ENCODE data around the gene EXO5.
A peak's percentile ranks its signal among the peaks of the same experiment; 100 is the strongest.

The EXO5 gene

GRCh38 chr1:40531381-40532061 lies 23.0 kb downstream of the EXO5 start, which contains the start of gene ZNF684:
TSS of gene ZNF684 (plus strand) at chr1:40531637. CDS start at chr1:40533167, 1,530 bp downstream.
- Histone ChIP-seq H3K4me3 (ENCODE audit: low read depth, low read length) (peak within 1 kb of the TSS; percentile 93), H3K9me3 (ENCODE audit: control insufficient read depth, low read length) (no peaks in the 10 kb centered on the region), H3K4me1 (no peaks in the 10 kb centered on the region), H3K36me3 (ENCODE audit: control insufficient read depth, insufficient read depth, low read length) (no peaks in the 10 kb centered on the region), H3K27me3 (ENCODE audit: control insufficient read depth, insufficient read depth, low read length) (no peaks in the 10 kb centered on the region), H3K4me2 (ENCODE audit: low read length) (peak within 1 kb of the TSS; percentile 98), H3K79me2 (no peaks in the 10 kb centered on the region), H2AFZ (peak within 1 kb of the TSS; percentile 96), H3K9ac (no peak within 1 kb of the TSS), H3K27ac (peak within 1 kb of the TSS; percentile 82)
- no peak for TF ChIP-seq CTCF (IDR thresholded peaks at IDR 0.05)

GRCh38 chr1:40532062-40532389 lies 23.5 kb downstream of the EXO5 start:
- Histone ChIP-seq H3K79me2 (no peaks in the 10 kb centered on the region), H3K9ac (no peak overlapping the region), H3K4me1 (no peaks in the 10 kb centered on the region), H3K36me3 (ENCODE audit: control insufficient read depth, insufficient read depth, low read length) (no peaks in the 10 kb centered on the region), H3K4me2 (ENCODE audit: low read length) (peak overlapping the region; percentile 98), H3K27ac (peak overlapping the region; percentile 82), H2AFZ (peak overlapping the region; percentile 96), H3K9me3 (ENCODE audit: control insufficient read depth, low read length) (no peaks in the 10 kb centered on the region), H3K4me3 (ENCODE audit: low read depth, low read length) (peak overlapping the region; percentile 93), H3K27me3 (ENCODE audit: control insufficient read depth, insufficient read depth, low read length) (no peaks in the 10 kb centered on the region)
- no peak for TF ChIP-seq CTCF (IDR thresholded peaks at IDR 0.05)

- Histone ChIP-seq H3K27ac (no peak overlapping the region), H3K4me1 (no peaks in the 10 kb centered on the region), H3K36me3 (ENCODE audit: control insufficient read depth, insufficient read depth, low read length) (no peaks in the 10 kb centered on the region), H3K9me3 (ENCODE audit: control insufficient read depth, low read length) (no peaks in the 10 kb centered on the region), H2AFZ (no peak overlapping the region), H3K4me2 (ENCODE audit: low read length) (peak overlapping the region; percentile 98), H3K27me3 (ENCODE audit: control insufficient read depth, insufficient read depth, low read length) (no peaks in the 10 kb centered on the region), H3K79me2 (no peaks in the 10 kb centered on the region), H3K4me3 (ENCODE audit: low read depth, low read length) (peak overlapping the region; percentile 93), H3K9ac (no peak overlapping the region)
- TF ChIP-seq CTCF (IDR thresholded peaks at IDR 0.05) = no peak
Measured at GRCh38 chr1:40532844-40533424, 24.4 kb downstream of the EXO5 start.

- H3K9me3 ChIP-seq (ENCODE audit: control insufficient read depth, low read length) = no peaks in the 10 kb centered on the region
Measured at GRCh38 chr1:40534589-40534988, 26.0 kb downstream of the EXO5 start.

More at GRCh38 chr1:40534589-40534988, 26.0 kb downstream of the EXO5 start:
- H3K27me3 ChIP-seq (ENCODE audit: control insufficient read depth, insufficient read depth, low read length) = no peaks in the 10 kb centered on the region
- H3K9ac ChIP-seq = no peak overlapping the region
- no peak overlapping the region for H2AFZ ChIP-seq
- H3K79me2 ChIP-seq = no peaks in the 10 kb centered on the region
- H3K4me1 ChIP-seq = no peaks in the 10 kb centered on the region
- TF ChIP-seq CTCF (IDR thresholded peaks at IDR 0.05) = no peak
- H3K36me3 ChIP-seq (ENCODE audit: control insufficient read depth, insufficient read depth, low read length) = no peaks in the 10 kb centered on the region
- H3K27ac ChIP-seq = no peak overlapping the region
- H3K4me2 ChIP-seq (ENCODE audit: low read length) = no peak overlapping the region
- no peak overlapping the region for H3K4me3 ChIP-seq (ENCODE audit: low read depth, low read length)

All from parathyroid adenoma (tissue), 2 donors.